ENCODE results near the gene TP73. TPM values are rescaled to one million over a fixed set of nuclear protein-coding genes. Genes with fewer than 3 reads are reported as not detected.
"Not testable (repeated sequence)": the region's sequence is repeated elsewhere in the genome, so short reads cannot be mapped to it uniquely, and the experiment has no call there.

Gene TP73
- total RNA-seq, 2 donors from 2014 or later: 0.11 to 0.70 TPM

- intact Hi-C loops (cut with DNase I, micrococcal nuclease): no loop called here
- no peak for DNase-seq
- no peak for ATAC-seq
Measured at GRCh38 chr1:3711780-3712451, 59.6 kb downstream of the TP73 start.

GRCh38 chr1:3712573-3713535, 60.5 kb downstream of the TP73 start:
- DNase-seq (no peak), ATAC-seq (no peak)
- intact Hi-C loops (cut with DNase I, micrococcal nuclease): no loop called here

GRCh38 chr1:3713840-3714239, 61.5 kb downstream of the TP73 start:
- intact Hi-C loops (cut with DNase I, micrococcal nuclease): no loop called here
- ATAC-seq (no peak), DNase-seq (no peak)

- DNase-seq (no peak), ATAC-seq (no peak)
- intact Hi-C loops (cut with DNase I, micrococcal nuclease): no loop called here
Measured at GRCh38 chr1:3714284-3714741, 62.0 kb downstream of the TP73 start.

DNA sequence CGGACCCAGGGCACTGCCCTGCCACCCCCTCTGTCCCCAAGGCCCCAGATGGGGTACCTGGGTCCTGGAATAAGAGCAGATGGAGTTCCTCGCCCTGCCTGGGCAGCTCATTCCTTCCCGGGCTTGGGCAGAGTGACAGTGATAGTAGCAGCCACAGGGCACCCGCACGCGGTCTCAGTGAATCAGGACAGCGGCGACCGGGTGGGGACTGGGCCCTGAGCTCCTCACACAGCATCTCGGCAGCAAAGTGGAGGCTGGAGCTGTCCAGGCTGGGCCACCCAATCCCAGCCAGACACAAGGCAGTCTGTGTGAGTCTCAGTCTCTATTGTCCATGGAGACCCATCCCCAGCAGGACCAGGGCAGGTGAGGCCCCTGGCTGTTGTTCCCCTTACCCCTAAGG, 62.5 kb downstream of the TP73 start:
- DNase-seq: no peak
- intact Hi-C loops (cut with DNase I, micrococcal nuclease): no loop called here
- ATAC-seq: no peak

GRCh38 chr1:3716351-3716750, 64.0 kb downstream of the TP73 start:
- intact Hi-C loops (cut with DNase I, micrococcal nuclease): no loop called here
- no peak for DNase-seq
- no peak for ATAC-seq

- no peak for ATAC-seq
- no peak for DNase-seq
- intact Hi-C loops (cut with DNase I, micrococcal nuclease): no loop called here
Measured at GRCh38 chr1:3717041-3717714, 64.9 kb downstream of the TP73 start.

GRCh38 chr1:3717715-3718601, 65.6 kb downstream of the TP73 start:
- DNase-seq (no peak), ATAC-seq (no peak)
- intact Hi-C loops (cut with DNase I, micrococcal nuclease): no loop called here

DNA sequence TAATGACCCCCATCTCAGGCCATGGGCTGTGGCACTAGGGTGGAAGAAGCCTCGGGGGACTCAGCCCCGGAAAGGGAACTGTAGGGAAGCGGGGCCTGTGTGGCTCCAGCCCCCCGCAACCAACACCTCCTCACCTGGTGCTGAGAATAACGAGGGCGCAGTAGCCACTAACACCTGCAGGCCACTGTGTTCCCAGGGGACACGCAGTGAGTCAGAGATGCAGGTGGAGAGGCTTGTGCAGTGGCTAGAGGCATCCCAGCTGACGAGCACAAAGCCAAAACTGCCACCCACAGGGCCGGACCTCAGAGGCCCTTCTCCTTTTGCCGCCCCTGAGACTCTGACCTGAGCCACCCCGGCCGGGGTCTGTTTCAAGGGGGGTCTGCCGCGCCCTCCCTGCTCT, 66.4 kb downstream of the TP73 start:
- intact Hi-C loops (cut with DNase I, micrococcal nuclease): no loop called here
- no peak for DNase-seq
- no peak for ATAC-seq

GRCh38 chr1:3721955-3722465, 69.7 kb downstream of the TP73 start:
- intact Hi-C loops (cut with DNase I, micrococcal nuclease): no loop called here
- no peak for DNase-seq
- ATAC-seq: no peak

DNA sequence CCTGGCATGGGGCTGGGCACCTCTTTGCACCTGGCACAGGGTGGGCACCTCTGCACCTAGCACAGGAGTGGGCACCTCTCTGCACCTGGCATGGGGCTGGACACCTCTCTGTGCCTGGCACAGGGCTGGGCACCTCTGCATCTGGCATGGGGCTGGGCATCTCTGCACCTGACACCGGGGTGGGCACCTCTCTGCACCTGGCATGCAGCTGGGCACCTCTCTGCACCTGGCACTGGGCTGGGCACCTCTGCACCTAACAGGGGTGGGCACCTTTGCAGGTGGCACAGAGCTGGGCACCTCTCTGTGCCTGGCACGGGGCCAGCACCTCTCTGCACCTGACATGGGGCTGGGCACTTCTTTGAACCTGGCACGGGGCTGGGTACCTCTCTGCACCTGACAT, 70.5 kb downstream of the TP73 start:
- ATAC-seq (no peak), DNase-seq (no peak)
- intact Hi-C loops (cut with DNase I, micrococcal nuclease): no loop called here

GRCh38 chr1:3724416-3725030, 72.2 kb downstream of the TP73 start:
- DNase-seq (peak; percentile 44 to 82), ATAC-seq (peak; percentile 57)
- intact Hi-C loops (cut with DNase I, micrococcal nuclease): not testable (repeated sequence)

DNA sequence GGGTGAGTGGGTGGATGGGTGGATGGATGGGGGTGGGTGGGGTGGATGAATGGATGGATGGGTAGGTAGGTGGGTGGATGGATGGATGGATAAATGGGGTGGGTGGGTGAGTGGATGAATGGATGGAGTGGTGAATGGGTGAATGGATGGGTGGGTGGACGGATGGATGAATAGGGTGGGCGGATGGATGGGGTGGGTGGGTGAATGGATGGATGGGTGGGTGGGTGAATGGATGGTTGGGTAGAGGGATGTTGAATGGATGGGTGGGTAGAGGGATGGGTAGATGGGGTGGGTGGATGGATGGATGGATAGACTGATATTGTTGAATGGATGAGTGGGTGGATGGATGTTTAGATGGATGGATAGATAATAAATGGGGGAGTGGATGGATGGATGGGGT, 73.0 kb downstream of the TP73 start:
- DNase-seq (no peak), ATAC-seq (no peak)
- intact Hi-C loops (cut with DNase I, micrococcal nuclease): no loop called here

DNA sequence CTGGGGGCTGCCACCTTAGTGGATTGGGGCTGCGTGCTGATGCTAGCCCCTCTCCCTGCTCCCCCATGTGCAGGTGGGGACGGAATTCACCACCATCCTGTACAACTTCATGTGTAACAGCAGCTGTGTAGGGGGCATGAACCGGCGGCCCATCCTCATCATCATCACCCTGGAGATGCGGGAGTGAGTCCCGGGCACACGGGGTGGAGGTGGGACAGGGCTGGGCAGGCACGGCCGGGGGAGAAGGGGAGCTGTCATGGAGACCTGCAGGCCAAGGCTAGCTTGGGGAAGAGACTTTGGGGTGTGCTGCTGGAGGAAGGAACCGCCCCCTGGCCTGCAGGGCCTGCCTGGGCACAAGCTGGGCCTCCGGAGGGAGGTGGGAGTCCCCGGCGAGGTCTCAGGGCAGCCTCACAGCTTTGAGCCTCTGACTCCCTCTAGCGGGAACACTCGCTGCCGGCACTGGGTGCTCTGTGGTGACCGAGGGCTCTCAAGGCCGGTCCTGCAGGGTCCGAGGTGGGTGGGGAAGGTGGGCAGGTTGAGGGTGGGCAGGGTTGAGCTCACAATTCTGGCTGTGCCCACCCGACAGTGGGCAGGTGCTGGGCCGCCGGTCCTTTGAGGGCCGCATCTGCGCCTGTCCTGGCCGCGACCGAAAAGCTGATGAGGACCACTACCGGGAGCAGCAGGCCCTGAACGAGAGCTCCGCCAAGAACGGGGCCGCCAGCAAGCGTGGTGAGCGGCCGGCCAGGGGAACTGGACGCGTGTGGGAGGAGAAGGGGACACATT, 74.9 kb downstream of the TP73 start:
- intact Hi-C loops (cut with DNase I, micrococcal nuclease): no loop called here
- ATAC-seq (no peak), DNase-seq (no peak)

DNA sequence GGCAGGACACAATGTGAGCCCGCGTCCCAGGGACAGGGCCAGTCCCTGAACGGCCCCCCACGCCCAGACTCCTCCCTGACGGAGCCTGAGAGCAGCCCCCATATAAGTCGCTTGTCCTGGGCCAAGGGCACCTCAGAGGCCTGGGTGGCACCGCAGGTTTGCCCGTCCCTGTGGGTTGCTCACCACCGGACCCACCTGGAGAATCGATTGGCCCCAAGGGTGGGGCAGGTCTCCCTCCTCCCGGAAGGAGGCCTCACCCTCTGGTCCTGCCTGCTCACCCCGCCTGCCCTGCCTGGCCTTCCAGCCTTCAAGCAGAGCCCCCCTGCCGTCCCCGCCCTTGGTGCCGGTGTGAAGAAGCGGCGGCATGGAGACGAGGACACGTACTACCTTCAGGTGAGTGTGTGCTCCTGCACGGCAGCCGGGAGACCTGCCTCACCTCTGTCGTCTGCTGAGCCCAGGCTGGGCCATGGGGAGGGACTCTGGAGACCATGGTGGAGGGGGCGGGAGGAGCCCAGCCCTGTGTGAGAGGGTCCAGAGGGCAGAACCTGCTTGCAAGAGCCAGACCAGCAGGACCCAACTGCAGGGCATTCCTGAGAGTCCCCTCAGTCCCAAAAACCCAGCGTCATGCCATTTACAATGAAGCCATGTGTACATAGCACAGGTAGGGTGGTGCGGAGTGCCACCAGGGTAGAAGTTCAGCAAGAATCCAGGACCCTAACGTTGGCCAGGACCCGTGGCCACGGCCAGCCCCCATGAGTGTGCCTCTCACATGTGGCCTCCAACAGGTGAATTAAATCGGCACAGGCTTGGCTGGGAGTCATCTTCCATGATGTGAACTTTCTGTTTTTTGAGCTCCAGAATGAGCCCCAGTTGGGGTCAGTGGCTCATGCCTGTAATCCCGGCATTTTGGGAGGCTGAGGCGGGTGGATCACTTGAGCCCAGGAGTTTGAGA, 75.8 kb downstream of the TP73 start:
- intact Hi-C loops (cut with DNase I, micrococcal nuclease): no loop called here
- no peak for ATAC-seq
- no peak for DNase-seq

All from left colon (tissue), 2 donors.